Measurements from ENCODE around the gene HCFC1R1.

DNA sequence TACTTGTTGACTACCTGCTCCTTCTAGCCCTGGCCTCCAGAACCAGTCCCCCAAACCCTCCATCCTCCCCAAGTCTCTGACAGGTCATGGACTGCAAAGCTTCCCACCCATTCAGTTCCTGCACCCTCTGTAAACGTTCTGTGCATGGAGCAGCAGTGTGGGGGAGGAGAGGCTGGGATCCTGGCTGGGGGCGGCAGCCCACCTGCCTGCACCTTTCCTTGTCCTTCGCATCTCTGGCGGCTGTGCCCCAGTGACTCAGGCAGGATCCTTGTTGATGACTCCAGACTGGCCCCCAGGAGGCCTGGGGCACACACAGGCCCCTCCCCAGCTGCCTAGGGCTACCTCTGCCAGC, 41.9 kb downstream of the HCFC1R1 start:
- TF ChIP-seq POLR2A (IDR thresholded peaks at IDR 0.05; ENCODE audit: low read length) (no peak), GATA1 (IDR thresholded peaks at IDR 0.05; ENCODE audit: low read depth, low read length) (no peak)
